IMR-90 (cell line): ENCODE data around the gene ABCA7. TPM values are rescaled to one million over a fixed set of nuclear protein-coding genes. Genes with fewer than 3 reads are reported as not detected.

Experiments used
- ATAC-seq: fragments of 200-7000 bp; cut with Tn5 transposase; 2 replicates; pipeline ENCODE4 v1.9.1; 2020; ENCODE audit warnings: low read depth, mild to moderate bottlenecking, moderate library complexity
- BruUV-seq: library from RNA; stranded (reverse); fragments of 400-500 nt; replicated peaks from 2 replicates; lab custom pipeline; 2021; lab: Mats Ljungman, UMichigan
- CTCF ChIA-PET: fragments of 300-600 bp; formaldehyde crosslinking; extraction: SDS; loops from one replicate; lab custom pipeline; 2021; ENCODE audit warnings: antibody characterized with exemption; lab: Yijun Ruan, JAX
- POLR2A ChIA-PET: fragments of 300-600 bp; sonication (Branson Sonifier 250); formaldehyde crosslinking; loops from one replicate; lab custom pipeline; 2022; ENCODE audit warnings: antibody characterized with exemption; ENCODE audit not compliant: unreplicated experiment; lab: Charles Lee
- DNase-seq: peaks from one replicate; pipeline ENCODE4 v3.0.0; 2013
- H2AFZ ChIP-seq: replicated peaks from 2 replicates; pipeline ENCODE3; 2013; ENCODE audit warnings: low read length, mild to moderate bottlenecking; ENCODE audit not compliant: poor library complexity
- H2AK5ac ChIP-seq: 2 replicates; pipeline ENCODE4 v1.6.1; 2013; ENCODE audit warnings: low read depth, low read length, inconsistent platforms
- H2AK9ac ChIP-seq: replicated peaks from 2 replicates; pipeline ENCODE3; 2013; ENCODE audit warnings: mild to moderate bottlenecking, low read depth, low read length, moderate library complexity; ENCODE audit not compliant: poor library complexity
- H2BK120ac ChIP-seq: 2 replicates; pipeline ENCODE4 v1.6.1; 2013; ENCODE audit warnings: low read depth, low read length, inconsistent platforms
- H2BK15ac ChIP-seq: 3 replicates; pipeline ENCODE4 v1.6.1; 2013; ENCODE audit warnings: low read depth, low read length, inconsistent platforms
- H2BK20ac ChIP-seq: 2 replicates; pipeline ENCODE4 v1.6.1; 2013; ENCODE audit warnings: low read depth, mild to moderate bottlenecking, inconsistent platforms, low read length, moderate library complexity
- H2BK5ac ChIP-seq: 2 replicates; pipeline ENCODE4 v1.6.1; 2013; ENCODE audit warnings: mild to moderate bottlenecking, low read depth, low read length, inconsistent platforms; ENCODE audit not compliant: poor library complexity, severe bottlenecking
- H3K14ac ChIP-seq: replicated peaks from 2 replicates; pipeline ENCODE4 v1.6.1; 2013; ENCODE audit warnings: low read depth, low read length, inconsistent platforms
- H3K18ac ChIP-seq: 2 replicates; pipeline ENCODE4 v1.6.1; 2013; ENCODE audit warnings: low read depth, low read length, control low read depth
- H3K23ac ChIP-seq: 2 replicates; pipeline ENCODE4 v1.6.1; 2013; ENCODE audit warnings: low read depth, low read length, inconsistent platforms
- H3K27ac ChIP-seq: 2 replicates; pipeline ENCODE4 v1.5.1; 2013; ENCODE audit warnings: mild to moderate bottlenecking, control low read depth, low read length; ENCODE audit not compliant: insufficient read depth
- H3K27me3 ChIP-seq: 2 replicates; pipeline ENCODE4 v1.6.1; 2013; ENCODE audit warnings: low read length; ENCODE audit not compliant: control insufficient read depth, insufficient read depth
- H3K36me3 ChIP-seq: 2 replicates; pipeline ENCODE4 v1.6.1; 2013; ENCODE audit warnings: low read length, mixed read lengths; ENCODE audit not compliant: control insufficient read depth, insufficient read depth
- H3K4ac ChIP-seq: 2 replicates; pipeline ENCODE4 v1.6.1; 2013; ENCODE audit warnings: low read depth, low read length, inconsistent platforms
- H3K4me1 ChIP-seq: 2 replicates; pipeline ENCODE4 v1.6.1; 2013; ENCODE audit warnings: low read length, mixed read lengths; ENCODE audit not compliant: control insufficient read depth, insufficient read depth
- H3K4me2 ChIP-seq: 2 replicates; pipeline ENCODE4 v1.6.1; 2013; ENCODE audit warnings: low read depth, mild to moderate bottlenecking, control low read depth, low read length, moderate library complexity
- H3K4me3 ChIP-seq: 2 replicates; pipeline ENCODE4 v1.5.1; 2013; ENCODE audit warnings: low read depth, mild to moderate bottlenecking, control low read depth, low read length, moderate library complexity; ENCODE audit not compliant: insufficient read depth
- H3K56ac ChIP-seq: 2 replicates; pipeline ENCODE4 v1.6.1; 2013; ENCODE audit warnings: low read length, inconsistent platforms; ENCODE audit not compliant: insufficient read depth; ENCODE audit errors: extremely low read depth
- H3K79me1 ChIP-seq, 2 experiments: 2 replicates each; pipeline ENCODE4 v1.6.1; 2013; ENCODE audit warnings: low read length in 2 of 2, inconsistent platforms in 1 of 2, low read depth in 1 of 2
- H3K9ac ChIP-seq: 2 replicates; pipeline ENCODE4 v1.6.1; 2013; ENCODE audit warnings: low read depth, low read length, control low read depth
- H3K9me1 ChIP-seq: 2 replicates; pipeline ENCODE4 v1.6.1; 2013; ENCODE audit warnings: low read length, inconsistent platforms; ENCODE audit not compliant: insufficient read depth
- H3K9me3 ChIP-seq: 2 replicates; pipeline ENCODE4 v1.6.1; 2013; ENCODE audit warnings: low read length; ENCODE audit not compliant: control insufficient read depth, insufficient read depth
- H4K20me1 ChIP-seq: 2 replicates; pipeline ENCODE4 v1.6.1; 2013; ENCODE audit warnings: low read length, inconsistent platforms; ENCODE audit not compliant: insufficient read depth
- H4K5ac ChIP-seq: 2 replicates; pipeline ENCODE4 v1.6.1; 2013; ENCODE audit warnings: mild to moderate bottlenecking, low read depth, low read length, control low read depth
- H4K8ac ChIP-seq, 2 experiments: 2 replicates each; pipeline ENCODE4 v1.6.1; 2013; ENCODE audit warnings: low read depth in 2 of 2, low read length in 2 of 2, control low read depth in 1 of 2, inconsistent platforms in 1 of 2
- H4K91ac ChIP-seq: 2 replicates; pipeline ENCODE4 v1.6.1; 2013; ENCODE audit warnings: low read depth, low read length, inconsistent platforms; ENCODE audit not compliant: insufficient read depth
- CEBPB ChIP-seq: IDR thresholded peaks from 2 replicates; pipeline ENCODE4 v1.6.1; 2012; ENCODE audit warnings: low read depth, low read length, improper control_type of control experiment
- FOS ChIP-seq: fragments of 150-350 bp; IDR thresholded peaks from 2 replicates; pipeline ENCODE4 v1.6.1; 2016; ENCODE audit warnings: low read depth, low read length
- MAZ ChIP-seq: IDR thresholded peaks from 2 replicates; pipeline ENCODE4 v1.6.1; 2012; ENCODE audit warnings: low read depth, mild to moderate bottlenecking, low read length, improper control_type of control experiment, moderate library complexity, borderline replicate concordance
- POLR2A ChIP-seq: IDR thresholded peaks from 2 replicates; pipeline ENCODE4 v1.6.1; 2012; ENCODE audit warnings: mild to moderate bottlenecking, low read depth, low read length
- SMC3 ChIP-seq: fragments of 150-350 bp; IDR thresholded peaks from 2 replicates; pipeline ENCODE4 v1.6.1; 2016; ENCODE audit warnings: low read depth, mild to moderate bottlenecking, antibody characterized with exemption, low read length, moderate library complexity
- USF2 ChIP-seq: fragments of 150-350 bp; IDR thresholded peaks from 2 replicates; pipeline ENCODE4 v1.6.1; 2017; ENCODE audit warnings: mild to moderate bottlenecking, antibody characterized with exemption, low read length, low read depth
- WGBS, 2 experiments: methylation state at CpG; one replicate each; pipeline versions ENCODE4 v1.1.5 to v1.1.7; 2013; ENCODE audit warnings: missing lambda C conversion rate in 2 of 2; ENCODE audit not compliant: insufficient read length in 1 of 2; ENCODE audit errors: extremely low coverage in 2 of 2; 5-methylcytosine and 5-hydroxymethylcytosine counted together
- dilution Hi-C: fragments of 300-500 bp; cut with HindIII; formaldehyde crosslinking; loops from one replicate; pipeline ENCODE4 v1.14.3; 2018; ENCODE audit warnings: low sequenced_read_pairs; ENCODE audit not compliant: unreplicated experiment
- in situ Hi-C: fragments of 300-500 bp; cut with MboI; formaldehyde crosslinking; loops from 3 replicates; pipeline ENCODE4 v1.14.3; 2019; ENCODE audit warnings: low sequenced_read_pairs, inconsistent platforms, mixed read lengths
- intact Hi-C: fragments of 100-400 bp; cut with micrococcal nuclease; formaldehyde crosslinking; loops from 2 replicates; pipeline ENCODE4 v1.10.0; 2022
- polyA plus RNA-seq, 3 experiments: library from polyadenylated mRNA; depleted of rRNA; stranded (reverse); fragments of >200 nt; gene quantifications; 2 replicates each; pipeline ENCODE4 v1.2.3, GENCODE V29; 2012; ENCODE audit warnings: low replicate concordance in 1 of 3
- total RNA-seq: library from RNA; depleted of rRNA; stranded (reverse); fragments of >200 nt; gene quantifications from 2 replicates; pipeline ENCODE4 v1.2.3, GENCODE V29; 2012

ABCA7 gene
- total and polyA plus RNA-seq, 2 of the 4 experiments (the other 2 are of a cell fraction), result 0.36 to 3.3 TPM

DNA sequence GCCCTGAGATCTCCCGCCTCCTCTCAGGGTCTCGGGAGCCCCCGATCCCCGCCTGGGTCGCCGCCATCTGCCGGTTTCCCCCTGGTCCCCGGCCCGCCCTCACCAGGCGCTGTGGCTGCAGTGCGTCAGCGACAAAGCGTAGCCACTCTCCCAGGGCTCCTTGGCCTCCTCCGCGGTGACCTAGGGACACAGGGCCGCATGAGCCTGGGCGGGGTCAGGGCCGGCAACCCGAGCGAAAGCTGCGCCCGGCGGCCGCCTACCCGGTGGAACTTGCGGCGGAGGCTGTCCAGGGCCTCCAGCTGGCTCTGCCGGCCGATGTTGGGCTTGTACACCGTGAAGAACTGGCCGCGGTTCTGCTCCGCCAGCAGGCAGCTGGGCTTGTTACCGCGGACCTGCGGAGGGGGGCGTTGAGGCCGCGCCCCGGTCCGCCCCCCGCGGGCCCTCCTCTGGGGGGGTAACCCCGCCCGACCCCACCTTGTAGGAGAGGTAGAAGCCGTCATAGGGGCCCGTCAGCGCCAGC lies 69.2 kb downstream of the ABCA7 start:
- POLR2A ChIA-PET, result no interaction called here
- dilution Hi-C loops, result no loop called here
- Histone ChIP-seq H2BK20ac (no peak overlapping the region), H3K4me1 (peaks cover 12% of the 10 kb centered on the region), H3K18ac (no peak overlapping the region), H4K5ac (no peak overlapping the region), H3K9me1 (no peaks in the 10 kb centered on the region), H3K9me3 (no peaks in the 10 kb centered on the region), H2AFZ (no peak overlapping the region), H3K27me3 (no peaks in the 10 kb centered on the region), H4K8ac (no peak overlapping the region), H3K27ac (no peak overlapping the region), H3K36me3 (peaks cover 76% of the 10 kb centered on the region), H3K9ac (no peak overlapping the region), H3K4me3 (no peak overlapping the region), H3K23ac (no peak overlapping the region), H3K79me1 (peaks cover 3 to 41% of the 10 kb centered on the region in 2 experiments; a peak in 3 of 4 replicates), H2BK5ac (no peak overlapping the region), H2AK5ac (no peak overlapping the region), H4K91ac (no peak overlapping the region), H2AK9ac (peak overlapping the region; percentile 42), H3K14ac (no peak overlapping the region), H3K4ac (no peak overlapping the region), H3K56ac (no peak overlapping the region), H3K4me2 (no peak overlapping the region), H2BK120ac (no peak overlapping the region), H4K20me1 (peaks cover 54% of the 10 kb centered on the region), H2BK15ac (no peak overlapping the region)
- ATAC-seq (no peak), DNase-seq (no peak)
- WGBS, 2 experiments, result 90% methylated on average over 19 of the region's 48 CpGs; no CpG with 5 or more reads in 1 of the 2 experiments
- CTCF ChIA-PET, result no interaction called here
- TF ChIP-seq FOS (no peak), SMC3 (no peak), POLR2A (peak; percentile 22; the same call in 1 of the 2 replicates), CEBPB (no peak), MAZ (no peak), USF2 (no peak)
- in situ Hi-C loops, result loop anchor here (5.0 kb wide), 1 partner anchor 93 kb away; no protein-coding TSS in a partner anchor
- no TSS peak for BruUV-seq
- intact Hi-C loops, result no loop called here
